ENCODE measurements around the gene PDGFRA.
A peak's percentile ranks its signal among the peaks of the same experiment; 100 is the strongest.
"Not testable (repeated sequence)": the region's sequence is repeated elsewhere in the genome, so short reads cannot be mapped to it uniquely, and the experiment has no call there.

The PDGFRA gene

DNA sequence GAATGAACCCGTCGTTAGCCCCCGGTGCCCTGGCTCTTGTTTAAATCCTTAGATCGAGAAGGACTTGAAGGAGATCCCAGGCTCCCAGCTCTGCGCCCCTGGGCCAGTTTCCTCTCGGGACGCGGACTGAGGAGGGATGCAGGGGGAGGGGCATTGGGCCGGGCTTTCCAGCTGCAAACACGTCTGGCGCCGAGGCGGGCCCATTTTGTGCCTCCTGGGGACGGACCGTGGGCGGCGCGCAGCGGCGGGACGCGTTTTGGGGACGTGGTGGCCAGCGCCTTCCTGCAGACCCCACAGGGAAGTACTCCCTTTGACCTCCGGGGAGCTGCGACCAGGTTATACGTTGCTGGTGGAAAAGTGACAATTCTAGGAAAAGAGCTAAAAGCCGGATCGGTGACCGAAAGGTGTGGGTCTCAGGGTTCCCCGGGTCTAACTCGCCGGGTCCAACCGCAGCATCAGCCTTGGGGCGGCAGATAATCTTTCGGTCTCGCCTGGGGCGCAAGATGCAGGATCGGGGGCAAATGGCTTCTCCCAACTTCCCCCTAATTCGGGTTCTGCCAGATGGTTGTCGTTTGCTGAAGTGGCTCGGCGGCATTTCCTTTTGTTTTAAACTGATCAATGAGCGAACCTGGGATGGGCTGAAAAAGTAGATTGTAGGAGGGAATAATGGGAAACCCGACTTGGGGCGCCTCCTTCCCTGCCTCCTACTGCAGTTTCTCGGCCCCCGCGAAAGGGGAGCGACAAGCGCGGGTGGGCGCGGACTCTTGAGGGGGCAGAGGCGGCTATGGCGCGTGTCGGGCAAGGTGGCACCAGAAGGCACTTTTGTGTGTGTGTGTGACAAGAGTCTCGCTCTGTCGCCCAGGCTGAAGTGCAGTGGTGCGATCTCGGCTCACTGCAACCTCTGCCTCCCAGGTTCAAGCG is 2.9 kb downstream of the PDGFRA start:
- no peak for DNase-seq (ENCODE audit: insufficient read length, low spot score)
- no peak for TF ChIP-seq CTCF (IDR thresholded peaks at IDR 0.05; ENCODE audit: insufficient read depth, missing control alignments)
- no peak for FAIRE-seq

DNA sequence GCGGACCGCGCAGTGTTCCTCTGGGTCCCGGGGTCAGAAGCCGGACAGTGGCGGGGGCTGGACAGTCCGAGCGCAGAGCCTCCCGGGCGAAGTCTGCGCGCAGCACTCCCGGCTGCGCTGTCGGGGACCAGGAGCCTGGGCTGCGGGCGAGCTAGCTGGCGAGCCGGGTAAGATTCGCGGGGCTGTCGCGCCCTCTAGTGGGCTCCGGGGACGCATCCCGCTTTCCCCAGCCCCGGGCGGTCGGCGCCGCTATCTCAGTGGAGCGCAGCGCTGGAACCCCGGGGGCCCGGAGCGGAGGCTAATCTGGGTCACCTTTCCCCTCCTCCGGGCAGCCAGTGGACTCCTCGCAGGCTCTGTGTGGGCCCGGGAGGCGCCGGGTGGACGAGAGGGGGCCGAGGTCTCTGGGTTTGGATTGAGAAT is 4.2 kb downstream of the PDGFRA start:
- DNase-seq (ENCODE audit: insufficient read length, low spot score): peak; percentile 90
- TF ChIP-seq CTCF (IDR thresholded peaks at IDR 0.05; ENCODE audit: insufficient read depth, missing control alignments): peak; percentile 63
- FAIRE-seq: no peak

DNA sequence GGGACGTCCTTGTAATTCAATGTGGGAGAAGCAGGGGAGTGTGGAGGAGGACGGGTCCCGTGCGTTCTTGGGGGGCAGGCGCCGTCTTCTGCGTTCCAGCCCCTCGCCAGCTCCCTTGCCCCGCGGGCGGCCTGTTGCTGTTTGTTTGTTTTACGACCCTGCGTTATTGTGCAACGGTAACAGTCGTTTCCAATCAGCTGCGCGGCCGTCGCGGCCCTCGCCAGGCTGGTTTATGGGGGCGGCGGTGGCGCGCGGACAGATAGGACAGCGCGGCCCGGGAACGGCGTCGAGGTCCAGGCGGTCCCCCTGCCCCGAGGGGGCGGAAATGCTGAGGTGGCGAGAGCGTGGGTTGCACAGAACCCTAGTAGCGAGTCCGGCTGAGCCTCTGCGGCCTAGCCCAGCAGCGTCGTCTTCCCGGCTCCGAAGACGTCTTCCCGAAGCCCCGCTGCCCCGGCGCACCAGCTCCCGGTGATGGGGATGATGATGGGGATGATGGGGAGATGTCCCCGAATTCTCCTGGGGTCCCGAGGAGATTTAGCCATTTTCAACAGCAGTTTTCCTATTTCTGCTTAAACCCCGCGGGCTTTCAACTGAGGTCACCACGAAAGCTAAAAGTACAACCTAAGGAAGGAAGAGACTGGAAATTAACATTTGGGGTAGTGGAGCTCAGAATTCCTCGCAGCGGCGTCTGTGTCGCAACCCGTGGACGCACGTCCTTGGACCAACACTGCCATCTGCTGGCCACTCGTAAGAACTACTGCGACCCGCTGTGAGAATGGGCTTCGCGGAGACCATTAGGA is 4.8 kb downstream of the PDGFRA start:
- FAIRE-seq: no peak
- DNase-seq (ENCODE audit: insufficient read length, low spot score): no peak
- TF ChIP-seq CTCF (IDR thresholded peaks at IDR 0.05; ENCODE audit: insufficient read depth, missing control alignments): peak; percentile 87

GRCh38 chr4:54234497-54235205 is 5.6 kb downstream of the PDGFRA start:
- FAIRE-seq: no peak
- TF ChIP-seq CTCF (IDR thresholded peaks at IDR 0.05; ENCODE audit: insufficient read depth, missing control alignments): no peak
- no peak for DNase-seq (ENCODE audit: insufficient read length, low spot score)

- not testable (repeated sequence) for DNase-seq (ENCODE audit: insufficient read length, low spot score); FAIRE-seq
These were observed 7.2 kb downstream of the PDGFRA start for GRCh38 chr4:54236316-54236715.

GRCh38 chr4:54237770-54238169 is 8.7 kb downstream of the PDGFRA start:
- FAIRE-seq (no peak), DNase-seq (ENCODE audit: insufficient read length, low spot score) (no peak)
- TF ChIP-seq CTCF (IDR thresholded peaks at IDR 0.05; ENCODE audit: insufficient read depth, missing control alignments): no peak

DNA sequence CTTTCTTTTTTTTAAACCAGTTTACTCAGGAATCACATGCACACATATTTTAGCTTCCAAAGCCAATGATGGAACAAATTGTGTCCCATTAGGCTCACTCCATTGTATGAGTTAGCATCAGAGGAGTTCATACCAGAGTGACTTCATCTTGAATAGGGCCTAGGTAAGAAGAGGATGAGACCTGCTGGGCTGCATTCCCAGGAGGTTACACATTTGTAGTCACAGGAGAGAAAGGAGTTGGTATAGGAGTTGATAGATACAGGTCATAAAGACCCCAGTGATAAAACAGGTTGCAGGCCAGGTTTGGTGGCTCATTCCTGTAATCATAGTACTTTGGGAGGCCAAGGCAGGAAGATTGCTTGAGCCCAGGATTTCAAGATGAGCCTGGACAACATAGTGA is 9.3 kb downstream of the PDGFRA start:
- DNase-seq (ENCODE audit: insufficient read length, low spot score) (no peak), FAIRE-seq (no peak)
- TF ChIP-seq CTCF (IDR thresholded peaks at IDR 0.05; ENCODE audit: insufficient read depth, missing control alignments): no peak

DNA sequence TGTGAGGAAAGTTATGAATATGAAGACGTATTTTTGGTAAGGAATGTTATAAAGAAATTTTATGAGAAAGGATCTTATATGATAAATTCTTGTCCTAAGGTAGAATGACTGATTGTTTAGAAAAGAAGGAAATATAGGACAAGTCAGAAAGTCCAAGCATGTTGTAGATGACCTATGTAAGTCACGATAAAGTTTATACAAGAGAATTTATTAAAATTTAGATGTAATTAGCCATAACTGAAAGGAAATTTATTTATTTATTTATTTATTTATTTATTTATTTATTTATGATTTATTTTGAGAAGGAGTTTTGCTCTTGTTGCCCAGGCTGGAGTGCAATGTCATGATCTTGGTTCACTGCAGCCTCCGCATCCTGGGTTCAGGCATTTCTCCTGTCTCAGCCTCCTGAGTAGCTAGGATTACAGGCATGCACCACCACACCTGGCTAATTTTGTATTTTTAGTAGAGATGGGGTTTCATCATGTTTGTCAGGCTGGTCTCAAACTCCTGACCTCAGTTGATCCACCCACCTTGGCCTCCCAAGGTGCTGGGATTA is 12.3 kb downstream of the PDGFRA start:
- FAIRE-seq; DNase-seq (ENCODE audit: insufficient read length, low spot score): not testable (repeated sequence)

- not testable (repeated sequence) for FAIRE-seq; DNase-seq (ENCODE audit: insufficient read length, low spot score)
These were observed 14.4 kb downstream of the PDGFRA start for GRCh38 chr4:54243541-54243940.

DNA sequence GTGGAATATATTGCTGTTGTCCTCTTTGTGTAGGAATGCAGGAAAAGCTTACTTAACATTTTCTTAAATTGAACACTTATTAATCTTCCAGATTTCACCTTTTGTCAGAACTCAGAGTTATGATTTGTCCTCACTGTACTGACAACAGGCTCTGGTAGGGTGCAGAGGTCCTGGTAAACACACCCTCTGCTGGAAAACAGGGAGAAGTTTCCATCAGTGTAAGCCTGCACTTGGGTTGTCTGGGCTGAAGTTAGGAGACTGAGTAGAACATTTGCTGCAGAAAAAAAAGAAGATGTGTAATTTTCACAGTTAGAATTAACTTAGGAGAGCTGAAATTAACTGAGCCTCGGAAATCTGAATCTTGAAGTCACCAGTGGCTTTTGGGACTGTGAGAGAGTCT is 23.2 kb downstream of the PDGFRA start:
- DNase-seq (ENCODE audit: insufficient read length, low spot score); FAIRE-seq: not testable (repeated sequence)

All from D721Med (cell line).